ENCODE data around the gene LRRN2.

The LRRN2 gene

DNA sequence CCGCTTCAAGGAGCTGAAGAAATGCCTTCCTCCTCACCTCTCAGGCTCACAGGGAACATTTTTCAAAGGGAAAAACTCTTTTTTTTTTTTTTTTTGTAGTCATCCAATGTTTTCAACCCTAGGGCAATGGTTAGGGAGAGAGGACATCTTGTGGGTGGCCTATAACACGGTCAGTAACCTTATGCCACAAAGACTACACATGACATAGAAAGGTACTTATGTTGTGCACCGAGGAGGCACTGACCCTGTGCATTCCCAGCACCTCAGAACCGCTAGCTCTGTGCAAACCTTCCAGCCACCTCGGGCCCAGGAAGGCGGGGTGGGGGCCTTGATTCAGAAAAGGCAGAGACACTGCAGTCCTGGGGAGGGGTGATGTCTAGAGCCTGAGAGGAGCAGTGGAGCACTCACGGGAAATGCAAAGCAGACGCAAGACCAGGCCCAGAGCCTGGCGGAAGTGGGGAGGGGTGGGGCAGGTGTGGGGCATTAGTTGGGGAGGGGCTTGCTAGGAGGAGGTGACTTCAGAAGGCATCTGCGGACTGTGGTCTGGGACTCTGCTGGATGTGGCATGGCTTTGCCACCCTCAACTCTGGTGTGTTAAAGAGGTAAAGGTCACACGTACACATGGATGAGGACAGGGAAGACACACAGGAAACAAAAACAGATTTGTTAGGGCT, 100.7 kb downstream of the LRRN2 start:
- peak; percentile 26 for ATAC-seq
- no peak for TF ChIP-seq ZFP30 (CRISPR knock-in tag; IDR thresholded peaks at IDR 0.05)
- TF ChIP-seq TCF4 (CRISPR knock-in tag; IDR thresholded peaks at IDR 0.05; ENCODE audit: borderline replicate concordance): no peak
- TF ChIP-seq, protein P1, sequence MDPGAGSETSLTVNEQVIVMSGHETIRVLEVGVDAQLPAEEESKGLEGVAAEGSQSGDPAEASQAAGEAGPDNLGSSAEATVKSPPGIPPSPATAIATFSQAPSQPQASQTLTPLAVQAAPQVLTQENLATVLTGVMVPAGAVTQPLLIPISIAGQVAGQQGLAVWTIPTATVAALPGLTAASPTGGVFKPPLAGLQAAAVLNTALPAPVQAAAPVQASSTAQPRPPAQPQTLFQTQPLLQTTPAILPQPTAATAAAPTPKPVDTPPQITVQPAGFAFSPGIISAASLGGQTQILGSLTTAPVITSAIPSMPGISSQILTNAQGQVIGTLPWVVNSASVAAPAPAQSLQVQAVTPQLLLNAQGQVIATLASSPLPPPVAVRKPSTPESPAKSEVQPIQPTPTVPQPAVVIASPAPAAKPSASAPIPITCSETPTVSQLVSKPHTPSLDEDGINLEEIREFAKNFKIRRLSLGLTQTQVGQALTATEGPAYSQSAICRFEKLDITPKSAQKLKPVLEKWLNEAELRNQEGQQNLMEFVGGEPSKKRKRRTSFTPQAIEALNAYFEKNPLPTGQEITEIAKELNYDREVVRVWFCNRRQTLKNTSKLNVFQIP (CRISPR knock-in tag; IDR thresholded peaks at IDR 0.05; ENCODE audit: borderline replicate concordance, low read depth): no peak
- TF ChIP-seq, protein P2, sequence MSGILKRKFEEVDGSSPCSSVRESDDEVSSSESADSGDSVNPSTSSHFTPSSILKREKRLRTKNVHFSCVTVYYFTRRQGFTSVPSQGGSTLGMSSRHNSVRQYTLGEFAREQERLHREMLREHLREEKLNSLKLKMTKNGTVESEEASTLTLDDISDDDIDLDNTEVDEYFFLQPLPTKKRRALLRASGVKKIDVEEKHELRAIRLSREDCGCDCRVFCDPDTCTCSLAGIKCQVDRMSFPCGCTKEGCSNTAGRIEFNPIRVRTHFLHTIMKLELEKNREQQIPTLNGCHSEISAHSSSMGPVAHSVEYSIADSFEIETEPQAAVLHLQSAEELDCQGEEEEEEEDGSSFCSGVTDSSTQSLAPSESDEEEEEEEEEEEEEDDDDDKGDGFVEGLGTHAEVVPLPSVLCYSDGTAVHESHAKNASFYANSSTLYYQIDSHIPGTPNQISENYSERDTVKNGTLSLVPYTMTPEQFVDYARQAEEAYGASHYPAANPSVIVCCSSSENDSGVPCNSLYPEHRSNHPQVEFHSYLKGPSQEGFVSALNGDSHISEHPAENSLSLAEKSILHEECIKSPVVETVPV (CRISPR knock-in tag; IDR thresholded peaks at IDR 0.05): no peak
- no peak for TF ChIP-seq RARB (CRISPR knock-in tag; IDR thresholded peaks at IDR 0.05)
- TF ChIP-seq, protein P3, sequence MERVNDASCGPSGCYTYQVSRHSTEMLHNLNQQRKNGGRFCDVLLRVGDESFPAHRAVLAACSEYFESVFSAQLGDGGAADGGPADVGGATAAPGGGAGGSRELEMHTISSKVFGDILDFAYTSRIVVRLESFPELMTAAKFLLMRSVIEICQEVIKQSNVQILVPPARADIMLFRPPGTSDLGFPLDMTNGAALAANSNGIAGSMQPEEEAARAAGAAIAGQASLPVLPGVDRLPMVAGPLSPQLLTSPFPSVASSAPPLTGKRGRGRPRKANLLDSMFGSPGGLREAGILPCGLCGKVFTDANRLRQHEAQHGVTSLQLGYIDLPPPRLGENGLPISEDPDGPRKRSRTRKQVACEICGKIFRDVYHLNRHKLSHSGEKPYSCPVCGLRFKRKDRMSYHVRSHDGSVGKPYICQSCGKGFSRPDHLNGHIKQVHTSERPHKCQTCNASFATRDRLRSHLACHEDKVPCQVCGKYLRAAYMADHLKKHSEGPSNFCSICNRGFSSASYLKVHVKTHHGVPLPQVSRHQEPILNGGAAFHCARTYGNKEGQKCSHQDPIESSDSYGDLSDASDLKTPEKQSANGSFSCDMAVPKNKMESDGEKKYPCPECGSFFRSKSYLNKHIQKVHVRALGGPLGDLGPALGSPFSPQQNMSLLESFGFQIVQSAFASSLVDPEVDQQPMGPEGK (CRISPR knock-in tag; IDR thresholded peaks at IDR 0.05; ENCODE audit: borderline replicate concordance): no peak
- no peak for TF ChIP-seq ISL1 (CRISPR knock-in tag; IDR thresholded peaks at IDR 0.05)
- TF ChIP-seq ARNTL (CRISPR knock-in tag; IDR thresholded peaks at IDR 0.05; ENCODE audit: borderline replicate concordance, low read depth): no peak
- TF ChIP-seq ZFP3 (CRISPR knock-in tag; IDR thresholded peaks at IDR 0.05): no peak
- TF ChIP-seq ZNF70 (CRISPR knock-in tag; IDR thresholded peaks at IDR 0.05): no peak
- TF ChIP-seq BACH2 (CRISPR knock-in tag; IDR thresholded peaks at IDR 0.05; ENCODE audit: borderline replicate concordance): no peak
- TF ChIP-seq, protein P4, sequence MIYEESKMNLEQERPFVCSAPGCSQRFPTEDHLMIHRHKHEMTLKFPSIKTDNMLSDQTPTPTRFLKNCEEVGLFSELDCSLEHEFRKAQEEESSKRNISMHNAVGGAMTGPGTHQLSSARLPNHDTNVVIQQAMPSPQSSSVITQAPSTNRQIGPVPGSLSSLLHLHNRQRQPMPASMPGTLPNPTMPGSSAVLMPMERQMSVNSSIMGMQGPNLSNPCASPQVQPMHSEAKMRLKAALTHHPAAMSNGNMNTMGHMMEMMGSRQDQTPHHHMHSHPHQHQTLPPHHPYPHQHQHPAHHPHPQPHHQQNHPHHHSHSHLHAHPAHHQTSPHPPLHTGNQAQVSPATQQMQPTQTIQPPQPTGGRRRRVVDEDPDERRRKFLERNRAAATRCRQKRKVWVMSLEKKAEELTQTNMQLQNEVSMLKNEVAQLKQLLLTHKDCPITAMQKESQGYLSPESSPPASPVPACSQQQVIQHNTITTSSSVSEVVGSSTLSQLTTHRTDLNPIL (CRISPR knock-in tag; IDR thresholded peaks at IDR 0.05; ENCODE audit: low read depth): no peak
- TF ChIP-seq, protein P5, sequence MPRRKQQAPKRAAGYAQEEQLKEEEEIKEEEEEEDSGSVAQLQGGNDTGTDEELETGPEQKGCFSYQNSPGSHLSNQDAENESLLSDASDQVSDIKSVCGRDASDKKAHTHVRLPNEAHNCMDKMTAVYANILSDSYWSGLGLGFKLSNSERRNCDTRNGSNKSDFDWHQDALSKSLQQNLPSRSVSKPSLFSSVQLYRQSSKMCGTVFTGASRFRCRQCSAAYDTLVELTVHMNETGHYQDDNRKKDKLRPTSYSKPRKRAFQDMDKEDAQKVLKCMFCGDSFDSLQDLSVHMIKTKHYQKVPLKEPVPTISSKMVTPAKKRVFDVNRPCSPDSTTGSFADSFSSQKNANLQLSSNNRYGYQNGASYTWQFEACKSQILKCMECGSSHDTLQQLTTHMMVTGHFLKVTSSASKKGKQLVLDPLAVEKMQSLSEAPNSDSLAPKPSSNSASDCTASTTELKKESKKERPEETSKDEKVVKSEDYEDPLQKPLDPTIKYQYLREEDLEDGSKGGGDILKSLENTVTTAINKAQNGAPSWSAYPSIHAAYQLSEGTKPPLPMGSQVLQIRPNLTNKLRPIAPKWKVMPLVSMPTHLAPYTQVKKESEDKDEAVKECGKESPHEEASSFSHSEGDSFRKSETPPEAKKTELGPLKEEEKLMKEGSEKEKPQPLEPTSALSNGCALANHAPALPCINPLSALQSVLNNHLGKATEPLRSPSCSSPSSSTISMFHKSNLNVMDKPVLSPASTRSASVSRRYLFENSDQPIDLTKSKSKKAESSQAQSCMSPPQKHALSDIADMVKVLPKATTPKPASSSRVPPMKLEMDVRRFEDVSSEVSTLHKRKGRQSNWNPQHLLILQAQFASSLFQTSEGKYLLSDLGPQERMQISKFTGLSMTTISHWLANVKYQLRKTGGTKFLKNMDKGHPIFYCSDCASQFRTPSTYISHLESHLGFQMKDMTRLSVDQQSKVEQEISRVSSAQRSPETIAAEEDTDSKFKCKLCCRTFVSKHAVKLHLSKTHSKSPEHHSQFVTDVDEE (CRISPR knock-in tag; IDR thresholded peaks at IDR 0.05): no peak
- TF ChIP-seq ZC3H10 (CRISPR knock-in tag; IDR thresholded peaks at IDR 0.05): no peak

DNA sequence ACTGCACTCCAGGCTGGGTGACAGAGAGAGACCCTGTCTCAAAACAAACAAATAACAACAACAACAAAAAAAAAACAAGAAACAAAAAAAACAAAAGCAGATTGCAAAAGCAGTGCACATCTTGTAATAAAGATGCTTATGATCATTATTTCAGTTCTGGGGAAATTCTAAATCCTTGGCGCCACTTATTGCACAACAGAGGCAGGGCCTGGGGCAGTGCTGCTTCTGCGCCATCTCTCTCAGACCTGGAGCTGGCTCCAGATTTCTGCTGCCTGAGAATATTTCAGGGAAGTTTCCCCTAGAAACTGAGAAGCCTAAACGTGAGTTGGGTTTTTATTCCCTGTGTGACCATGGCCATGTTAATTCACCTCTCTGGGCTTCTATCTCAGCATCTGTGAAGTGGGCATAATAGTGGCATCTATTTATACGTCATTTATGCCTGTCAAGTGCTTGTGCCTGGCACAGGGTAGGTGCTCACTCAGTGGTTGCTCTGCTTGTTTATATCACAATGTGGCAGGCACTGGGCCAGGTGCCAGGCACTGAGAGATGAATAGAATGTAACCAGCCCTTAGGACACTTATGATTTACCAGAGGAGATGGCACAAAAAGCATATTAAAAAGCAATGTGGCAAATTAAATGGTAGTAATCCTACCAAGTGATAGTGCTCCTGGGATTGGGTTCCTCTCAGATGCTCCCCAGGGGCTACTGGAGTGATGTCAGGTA, 101.5 kb downstream of the LRRN2 start:
- no peak for TF ChIP-seq ZNF8 (CRISPR knock-in tag; IDR thresholded peaks at IDR 0.05)
- TF ChIP-seq, protein P1 (CRISPR knock-in tag; IDR thresholded peaks at IDR 0.05; ENCODE audit: borderline replicate concordance, low read depth): no peak
- TF ChIP-seq ISL1 (CRISPR knock-in tag; IDR thresholded peaks at IDR 0.05): peak; percentile 53; the same call in 1 of the 2 replicates
- TF ChIP-seq ZNF70 (CRISPR knock-in tag; IDR thresholded peaks at IDR 0.05): no peak
- TF ChIP-seq GLIS3 (CRISPR knock-in tag; IDR thresholded peaks at IDR 0.05): no peak
- no peak for TF ChIP-seq PPARA (CRISPR knock-in tag; IDR thresholded peaks at IDR 0.05; ENCODE audit: borderline replicate concordance)
- TF ChIP-seq, protein P5 (CRISPR knock-in tag; IDR thresholded peaks at IDR 0.05): peak; percentile 48; the same call in 1 of the 2 replicates
- no peak for TF ChIP-seq ZNF565 (CRISPR knock-in tag; conservative IDR thresholded peaks at IDR 0.05; ENCODE audit: low read depth)
- TF ChIP-seq OSR1 (CRISPR knock-in tag; IDR thresholded peaks at IDR 0.05): no peak
- no peak for TF ChIP-seq CSDC2 (CRISPR knock-in tag; IDR thresholded peaks at IDR 0.05)
- peak; percentile 77 for ATAC-seq

Measured in SK-N-SH treated with all-trans-retinoic acid at 6 μM for 48 hours (cell line).